ENCODE results near the gene RPS19. TPM values are rescaled to one million over a fixed set of nuclear protein-coding genes. Genes with fewer than 3 reads are reported as not detected.

RPS19 gene
- total and polyA plus RNA-seq, 4 donors = 1,039 to 4,419 (median 1,839) TPM

DNA sequence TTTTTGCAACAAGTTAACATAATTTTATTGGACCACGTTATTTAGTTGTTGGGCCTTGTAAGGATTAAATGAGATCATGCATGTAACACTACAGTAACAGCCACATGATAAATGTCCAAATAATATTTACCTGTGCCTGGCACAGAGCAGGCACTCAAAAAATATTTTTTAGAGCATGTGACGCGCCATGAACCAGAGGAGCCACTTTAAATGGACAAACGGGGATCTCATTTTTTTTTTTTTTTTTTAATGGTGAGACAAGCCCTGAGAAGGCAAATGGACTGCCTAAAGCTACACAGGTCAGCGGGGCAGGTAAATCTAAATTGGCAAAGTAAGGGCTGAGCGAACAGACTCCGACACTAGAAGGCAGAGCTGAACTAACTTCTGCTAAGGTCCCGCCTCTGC, 840 bp upstream of the RPS19 start:
- peaks cover 8 to 28% (median 23%) of the 10 kb centered on the region in 4 donors for H3K36me3 ChIP-seq (ENCODE audit: control insufficient read depth in 4 of 4, insufficient read depth in 4 of 4, low read length in 4 of 4)
- 4 to 6% methylated on average over 8 of the region's 8 CpGs for WGBS, 2 donors
- H3K9me3 ChIP-seq (ENCODE audit: control insufficient read depth in 4 of 4, insufficient read depth in 3 of 4, low read length in 3 of 4) = no peaks in the 10 kb centered on the region
- DNase-seq (no peak), ATAC-seq (ENCODE audit: insufficient read depth, low FRiP score) (no peak)
- peak overlapping the region; percentile 71 to 82 for H3K27ac ChIP-seq (ENCODE audit: low read depth in 1 of 2, low read length in 1 of 2)
- TF ChIP-seq, protein P1, sequence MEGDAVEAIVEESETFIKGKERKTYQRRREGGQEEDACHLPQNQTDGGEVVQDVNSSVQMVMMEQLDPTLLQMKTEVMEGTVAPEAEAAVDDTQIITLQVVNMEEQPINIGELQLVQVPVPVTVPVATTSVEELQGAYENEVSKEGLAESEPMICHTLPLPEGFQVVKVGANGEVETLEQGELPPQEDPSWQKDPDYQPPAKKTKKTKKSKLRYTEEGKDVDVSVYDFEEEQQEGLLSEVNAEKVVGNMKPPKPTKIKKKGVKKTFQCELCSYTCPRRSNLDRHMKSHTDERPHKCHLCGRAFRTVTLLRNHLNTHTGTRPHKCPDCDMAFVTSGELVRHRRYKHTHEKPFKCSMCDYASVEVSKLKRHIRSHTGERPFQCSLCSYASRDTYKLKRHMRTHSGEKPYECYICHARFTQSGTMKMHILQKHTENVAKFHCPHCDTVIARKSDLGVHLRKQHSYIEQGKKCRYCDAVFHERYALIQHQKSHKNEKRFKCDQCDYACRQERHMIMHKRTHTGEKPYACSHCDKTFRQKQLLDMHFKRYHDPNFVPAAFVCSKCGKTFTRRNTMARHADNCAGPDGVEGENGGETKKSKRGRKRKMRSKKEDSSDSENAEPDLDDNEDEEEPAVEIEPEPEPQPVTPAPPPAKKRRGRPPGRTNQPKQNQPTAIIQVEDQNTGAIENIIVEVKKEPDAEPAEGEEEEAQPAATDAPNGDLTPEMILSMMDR (IDR thresholded peaks at IDR 0.05; ENCODE audit: control extremely low read depth, extremely low read depth) = no peak
- peak overlapping the region in 1 of 2 donors; percentile 38 for H3K9ac ChIP-seq (ENCODE audit: insufficient read depth in 1 of 2, low read length in 2 of 2)
- H3K27me3 ChIP-seq (ENCODE audit: control insufficient read depth in 3 of 3, insufficient read depth in 3 of 3, low read length in 2 of 3) = no peaks in the 10 kb centered on the region
- no peak overlapping the region for H3K4me3 ChIP-seq
- H3K4me1 ChIP-seq (ENCODE audit: control insufficient read depth in 5 of 5, insufficient read depth in 5 of 5, low read length in 5 of 5) = peaks cover 8 to 20% (median 12%) of the 10 kb centered on the region in 5 donors

DNA sequence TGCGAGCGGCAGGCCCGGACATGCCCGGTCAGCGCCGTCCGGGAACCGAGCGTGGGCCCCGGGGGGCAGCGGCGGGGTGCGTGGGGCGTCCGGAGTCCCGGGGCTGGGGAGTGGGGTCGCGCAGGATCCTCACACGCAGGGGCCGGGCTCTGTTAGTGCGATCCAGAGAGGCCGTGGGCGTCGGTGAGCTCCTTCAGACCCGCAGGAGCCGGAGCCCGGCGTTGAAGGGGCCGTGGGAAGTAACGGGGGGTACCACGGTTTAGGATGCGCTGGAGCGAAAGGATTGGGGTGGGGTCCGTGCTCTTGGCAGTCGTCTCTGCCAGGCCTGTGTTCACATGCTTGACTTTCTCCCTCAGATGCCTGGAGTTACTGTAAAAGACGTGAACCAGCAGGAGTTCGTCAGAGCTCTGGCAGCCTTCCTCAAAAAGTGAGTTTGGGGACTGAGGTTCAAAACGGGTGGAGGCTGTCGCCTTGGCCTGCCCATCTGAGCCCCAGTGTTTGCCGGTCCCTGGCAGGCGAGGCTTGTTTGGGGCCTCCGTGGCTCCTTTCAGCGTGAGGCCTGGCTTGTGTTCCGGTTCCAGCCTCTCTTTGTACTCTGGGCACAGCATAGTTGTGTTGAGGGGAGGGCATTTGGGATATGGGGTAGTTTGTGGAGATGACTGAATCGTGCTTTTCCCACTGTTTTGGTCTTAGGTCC, 512 bp downstream of the RPS19 start:
- no peaks in the 10 kb centered on the region for H3K27me3 ChIP-seq (ENCODE audit: control insufficient read depth in 3 of 3, insufficient read depth in 3 of 3, low read length in 2 of 3)
- ATAC-seq (ENCODE audit: insufficient read depth, low FRiP score) (no peak), DNase-seq (peak; percentile 49 to 72 (median 57))
- peak overlapping the region; percentile 91 for H3K4me3 ChIP-seq
- TF ChIP-seq, protein P1 (IDR thresholded peaks at IDR 0.05; ENCODE audit: control extremely low read depth, extremely low read depth) = no peak
- H3K9ac ChIP-seq (ENCODE audit: insufficient read depth in 1 of 2, low read length in 2 of 2) = peak overlapping the region; percentile 90 to 93
- H3K36me3 ChIP-seq (ENCODE audit: control insufficient read depth in 4 of 4, insufficient read depth in 4 of 4, low read length in 4 of 4) = peaks cover 18 to 38% (median 29%) of the 10 kb centered on the region in 4 donors
- peak overlapping the region; percentile 86 to 96 for H3K27ac ChIP-seq (ENCODE audit: low read depth in 1 of 2, low read length in 1 of 2)
- no peaks in the 10 kb centered on the region for H3K9me3 ChIP-seq (ENCODE audit: control insufficient read depth in 4 of 4, insufficient read depth in 3 of 4, low read length in 3 of 4)
- peaks cover 8 to 20% (median 12%) of the 10 kb centered on the region in 5 donors for H3K4me1 ChIP-seq (ENCODE audit: control insufficient read depth in 5 of 5, insufficient read depth in 5 of 5, low read length in 5 of 5)
- WGBS, 2 donors = 1 to 2% methylated on average over 45 of the region's 45 CpGs

DNA sequence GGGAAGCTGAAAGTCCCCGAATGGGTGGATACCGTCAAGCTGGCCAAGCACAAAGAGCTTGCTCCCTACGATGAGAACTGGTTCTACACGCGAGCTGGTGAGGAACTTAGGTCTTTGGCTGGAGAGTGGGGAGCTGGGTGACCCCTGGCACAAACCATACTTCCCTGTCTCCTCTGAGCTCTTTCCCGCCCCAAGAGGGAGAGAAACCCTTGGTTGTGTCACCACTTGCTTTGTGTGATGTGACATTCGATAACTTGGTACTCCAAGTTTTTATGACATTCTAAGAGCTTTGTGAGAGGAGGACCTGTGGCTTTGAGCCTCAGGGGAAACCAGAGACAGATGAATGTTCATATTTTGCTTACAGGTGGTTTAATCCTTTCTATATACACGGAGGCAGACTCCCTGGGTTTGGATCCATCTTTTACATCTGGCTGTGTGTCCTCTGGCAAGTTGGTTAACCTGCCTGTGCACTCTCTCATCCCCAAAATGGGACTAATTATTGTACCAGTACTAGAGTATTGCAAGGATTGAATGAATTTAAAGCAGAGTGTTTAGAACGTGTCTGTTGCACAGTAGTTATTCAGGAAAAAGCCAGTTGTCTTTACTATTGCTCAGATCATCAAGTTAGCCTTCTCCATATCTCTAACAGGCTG, 1.2 kb downstream of the RPS19 start:
- ATAC-seq (ENCODE audit: insufficient read depth, low FRiP score) (no peak), DNase-seq (no peak)
- peak overlapping the region; percentile 90 to 93 for H3K9ac ChIP-seq (ENCODE audit: insufficient read depth in 1 of 2, low read length in 2 of 2)
- WGBS, 2 donors = 30 to 37% methylated on average over 9 of the region's 9 CpGs
- H3K4me3 ChIP-seq = peak overlapping the region; percentile 91
- peak overlapping the region; percentile 10 to 86 for H3K27ac ChIP-seq (ENCODE audit: low read depth in 1 of 2, low read length in 1 of 2)
- H3K27me3 ChIP-seq (ENCODE audit: control insufficient read depth in 3 of 3, insufficient read depth in 3 of 3, low read length in 2 of 3) = no peaks in the 10 kb centered on the region
- peaks cover 8 to 20% (median 12%) of the 10 kb centered on the region in 5 donors for H3K4me1 ChIP-seq (ENCODE audit: control insufficient read depth in 5 of 5, insufficient read depth in 5 of 5, low read length in 5 of 5)
- TF ChIP-seq, protein P1 (IDR thresholded peaks at IDR 0.05; ENCODE audit: control extremely low read depth, extremely low read depth) = no peak
- peaks cover 18 to 38% (median 31%) of the 10 kb centered on the region in 4 donors for H3K36me3 ChIP-seq (ENCODE audit: control insufficient read depth in 4 of 4, insufficient read depth in 4 of 4, low read length in 4 of 4)
- H3K9me3 ChIP-seq (ENCODE audit: control insufficient read depth in 4 of 4, insufficient read depth in 3 of 4, low read length in 3 of 4) = no peaks in the 10 kb centered on the region

Measured in lung (tissue), 12 donors.